Activated T-helper 2 cell treated with anti-CD3 and anti-CD28 coated beads, Interferon-gamma antibody, Interleukin-2, Interleukin-4, amounts not matched to agents 10 μg/mL and 5 μg/mL and 100 μg/mL, durations not matched to agents 14 hours and 24 hours and 36 hours (primary cell): ENCODE measurements around the gene RBP7. TPM values are rescaled to one million over a fixed set of nuclear protein-coding genes. Genes with fewer than 3 reads are reported as not detected.
A peak's percentile ranks its signal among the peaks of the same experiment; 100 is the strongest.
"Not testable (repeated sequence)": the region's sequence is repeated elsewhere in the genome, so short reads cannot be mapped to it uniquely, and the experiment has no call there.

Experiments used
- DNase-seq: peaks from one replicate; pipeline ENCODE4 v3.0.0; 2021; ENCODE audit warnings: low spot score
- H3K27ac Mint-ChIP-seq: one replicate; pipeline ENCODE4 v1.8.0; 2021; ENCODE audit warnings: mixed read lengths
- H3K27me3 Mint-ChIP-seq: one replicate; pipeline ENCODE4 v1.8.0; 2021; ENCODE audit warnings: low read depth, mixed read lengths
- H3K36me3 Mint-ChIP-seq: one replicate; pipeline ENCODE4 v1.8.0; 2021; ENCODE audit warnings: low read depth, mixed read lengths
- H3K4me1 Mint-ChIP-seq: one replicate; pipeline ENCODE4 v1.8.0; 2021; ENCODE audit warnings: low read depth, mixed read lengths
- H3K4me3 Mint-ChIP-seq: one replicate; pipeline ENCODE4 v1.8.0; 2021; ENCODE audit warnings: low read depth, mild to moderate bottlenecking, moderate library complexity, mixed read lengths
- H3K9me3 Mint-ChIP-seq: one replicate; pipeline ENCODE4 v1.8.0; 2021; ENCODE audit warnings: mixed read lengths
- intact Hi-C: fragments of 100-400 bp; cut with micrococcal nuclease; formaldehyde crosslinking; loops from one replicate; pipeline ENCODE4 v1.15.1; 2023
- total RNA-seq: library from RNA; stranded (reverse); gene quantifications from 2 replicates; pipeline ENCODE4 v1.2.3, GENCODE V29; 2022

Gene RBP7
- total RNA-seq, result not detected in 2 replicates

DNA sequence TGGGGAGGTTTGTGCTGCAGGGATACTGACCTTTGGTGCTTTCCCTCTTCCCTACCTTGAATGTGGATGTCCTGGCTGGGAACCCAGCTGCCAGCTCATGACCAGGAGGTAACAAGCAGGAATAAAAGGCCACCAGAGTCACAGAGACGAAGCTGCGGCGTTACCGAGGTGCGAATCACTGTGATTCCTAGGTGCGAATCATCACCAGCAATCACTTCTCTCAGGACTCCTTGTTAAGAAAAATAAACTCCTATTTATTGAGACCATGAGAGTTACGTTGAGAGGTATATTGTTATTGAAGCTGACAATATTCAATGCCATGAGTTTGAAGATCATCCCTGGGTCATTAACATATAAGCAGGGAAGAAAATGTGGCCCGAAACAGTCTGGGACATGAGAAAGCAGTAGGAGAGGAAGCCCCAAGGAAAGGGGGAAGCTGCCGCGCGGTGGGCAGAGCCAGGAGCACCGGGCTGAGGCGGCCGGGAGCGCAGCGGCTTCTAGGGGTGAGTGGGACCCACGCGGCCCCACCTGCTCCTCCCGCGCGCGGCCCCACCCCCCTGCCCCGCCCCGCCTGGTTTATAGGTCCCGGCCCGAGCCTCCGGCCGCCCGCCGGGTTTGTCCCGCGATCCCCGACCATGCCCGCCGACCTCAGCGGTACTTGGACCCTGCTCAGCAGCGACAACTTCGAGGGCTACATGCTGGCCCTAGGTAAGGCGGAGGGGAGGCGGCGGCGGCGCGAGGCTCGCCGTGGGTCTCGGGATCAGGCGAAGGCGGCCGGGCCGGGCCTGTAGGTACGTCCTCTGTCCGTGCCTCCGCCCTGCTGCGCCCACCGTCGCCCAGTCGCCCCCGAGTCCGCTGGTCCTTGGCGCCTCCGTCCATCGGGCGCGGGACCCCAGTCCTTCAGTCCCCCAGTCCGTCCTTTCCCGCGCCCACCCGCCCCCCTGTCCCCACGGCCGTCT, at the start of gene RBP7:
Gene RBP7 (plus strand): TSS at position 605 of the 959 bp plus-strand sequence. CDS start 31 bp downstream, at position 636.
- no peaks in the 10 kb centered on the region for H3K9me3 Mint-ChIP-seq
- no peaks in the 10 kb centered on the region for H3K36me3 Mint-ChIP-seq
- H3K27ac Mint-ChIP-seq, result no peak within 1 kb of the TSS
- intact Hi-C loops, result no loop called here
- peaks cover 7% of the 10 kb centered on the region for H3K4me1 Mint-ChIP-seq
- H3K27me3 Mint-ChIP-seq, result peaks cover 31% of the 10 kb centered on the region
- no peak for DNase-seq
- H3K4me3 Mint-ChIP-seq, result peak within 1 kb of the TSS; percentile 70

DNA sequence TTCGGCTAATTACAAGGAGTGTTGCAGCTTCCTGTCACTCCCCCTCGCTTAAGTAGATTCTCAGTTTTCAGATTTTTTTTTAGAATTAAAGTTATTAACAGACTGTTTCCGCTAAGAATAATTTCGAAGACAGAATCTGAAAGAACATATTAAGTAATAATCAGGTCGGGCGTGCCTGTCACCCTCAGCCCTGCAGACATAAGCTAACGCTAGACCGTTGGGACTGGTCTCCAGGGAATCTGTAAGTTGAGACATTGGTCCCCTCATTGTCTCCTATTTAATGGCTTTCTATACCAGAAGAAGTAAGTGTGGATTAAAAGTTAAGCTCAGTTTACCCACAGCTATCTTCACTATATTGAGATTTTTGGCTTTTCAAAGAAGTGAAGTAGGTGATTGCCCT, 39.3 kb upstream of the RBP7 start:
- Mint-ChIP-seq H3K27ac (no peak overlapping the region), H3K36me3 (no peaks in the 10 kb centered on the region), H3K4me1 (no peaks in the 10 kb centered on the region), H3K27me3 (no peaks in the 10 kb centered on the region), H3K9me3 (no peaks in the 10 kb centered on the region), H3K4me3 (no peak overlapping the region)
- DNase-seq, result no peak
- intact Hi-C loops, result no loop called here

DNA sequence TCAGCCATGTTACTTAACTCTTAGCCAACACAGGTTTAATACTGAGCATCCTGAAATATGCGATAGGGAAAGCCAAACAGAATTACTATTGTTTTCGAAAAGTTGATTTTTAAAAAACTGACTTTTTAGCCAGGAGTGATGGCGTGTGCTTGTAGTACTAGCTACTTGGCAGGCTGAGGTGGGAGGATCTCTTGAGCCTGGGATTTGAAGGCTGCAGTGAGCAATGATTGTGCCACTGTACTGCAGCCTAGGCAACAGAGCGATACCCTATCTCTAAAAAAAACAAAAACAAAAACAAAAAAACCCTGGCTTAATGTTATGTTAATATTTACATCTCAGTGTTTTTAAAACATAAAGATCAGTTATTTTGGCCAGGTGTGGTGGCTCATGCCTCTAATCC, 37.0 kb upstream of the RBP7 start:
- H3K27me3 Mint-ChIP-seq, result no peaks in the 10 kb centered on the region
- intact Hi-C loops, result no loop called here
- no peaks in the 10 kb centered on the region for H3K9me3 Mint-ChIP-seq
- DNase-seq, result no peak
- H3K27ac Mint-ChIP-seq, result no peak overlapping the region
- no peak overlapping the region for H3K4me3 Mint-ChIP-seq
- no peaks in the 10 kb centered on the region for H3K4me1 Mint-ChIP-seq
- H3K36me3 Mint-ChIP-seq, result no peaks in the 10 kb centered on the region

DNA sequence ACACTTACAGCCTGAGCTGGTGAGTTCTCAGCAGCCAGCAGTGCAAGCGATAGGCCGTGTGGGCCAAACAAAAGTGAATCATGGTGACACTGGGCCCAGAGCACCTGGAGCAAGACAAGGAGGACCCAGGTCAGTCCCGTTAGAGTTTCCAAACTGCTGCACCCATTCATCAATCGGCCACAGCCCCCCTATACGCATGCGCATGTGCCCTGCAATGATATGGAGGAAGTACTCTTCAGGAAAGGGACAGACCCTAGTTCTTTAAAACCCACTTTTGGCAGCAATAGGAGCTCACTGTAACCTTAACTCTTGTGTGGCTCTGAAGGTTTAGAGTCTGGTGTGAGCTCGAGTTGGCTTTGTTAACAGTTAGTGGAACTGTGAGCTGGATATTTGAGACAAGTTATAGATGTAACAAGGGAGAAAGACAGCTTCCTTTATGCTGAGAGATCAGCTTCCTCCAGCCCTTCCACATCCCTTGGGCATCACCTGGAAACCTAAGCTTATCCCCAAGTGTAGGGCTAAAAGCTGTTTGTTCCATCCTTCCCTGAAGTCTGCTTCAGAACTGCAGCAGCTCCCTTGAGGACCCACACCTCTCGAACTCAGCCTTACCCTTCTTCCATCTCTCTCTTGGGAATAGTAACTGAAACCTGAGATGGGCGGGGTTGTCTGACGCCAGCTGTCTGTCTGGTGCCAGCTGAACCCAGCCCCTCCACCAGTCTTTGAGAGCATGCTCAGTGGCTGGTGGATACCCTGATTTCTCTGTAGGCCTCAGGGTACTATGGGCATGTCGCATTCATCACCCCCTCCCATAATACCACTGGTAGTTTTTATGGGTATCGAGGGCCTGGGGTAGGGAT, 36.1 kb upstream of the RBP7 start:
- DNase-seq, result no peak
- Mint-ChIP-seq H3K9me3 (no peaks in the 10 kb centered on the region), H3K27me3 (no peaks in the 10 kb centered on the region), H3K4me1 (no peaks in the 10 kb centered on the region), H3K36me3 (no peaks in the 10 kb centered on the region), H3K27ac (no peak overlapping the region), H3K4me3 (no peak overlapping the region)
- intact Hi-C loops, result no loop called here

DNA sequence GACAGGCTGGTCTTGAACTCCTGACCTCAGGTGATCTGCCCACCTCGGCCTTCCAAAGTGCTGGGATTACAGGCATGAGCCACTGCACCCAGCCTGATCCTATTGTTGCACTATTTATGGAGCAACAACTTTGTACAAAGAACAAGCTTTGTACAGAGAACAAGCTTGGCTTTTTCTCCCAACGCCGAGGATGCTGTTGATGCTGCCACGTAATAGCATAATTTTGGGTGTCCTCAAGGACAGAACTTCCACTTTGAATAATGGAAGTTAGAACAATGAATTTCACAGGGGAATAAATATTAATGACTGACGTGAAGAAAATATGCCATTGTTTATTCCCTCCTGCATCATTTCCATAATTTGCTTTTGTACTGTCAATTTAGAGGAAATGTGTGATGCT, 12.8 kb upstream of the RBP7 start:
- no peak for DNase-seq
- Mint-ChIP-seq H3K27ac (no peak overlapping the region), H3K36me3 (peaks cover 9% of the 10 kb centered on the region), H3K4me3 (no peak overlapping the region), H3K9me3 (no peaks in the 10 kb centered on the region), H3K4me1 (no peaks in the 10 kb centered on the region), H3K27me3 (no peaks in the 10 kb centered on the region)
- intact Hi-C loops, result no loop called here

DNA sequence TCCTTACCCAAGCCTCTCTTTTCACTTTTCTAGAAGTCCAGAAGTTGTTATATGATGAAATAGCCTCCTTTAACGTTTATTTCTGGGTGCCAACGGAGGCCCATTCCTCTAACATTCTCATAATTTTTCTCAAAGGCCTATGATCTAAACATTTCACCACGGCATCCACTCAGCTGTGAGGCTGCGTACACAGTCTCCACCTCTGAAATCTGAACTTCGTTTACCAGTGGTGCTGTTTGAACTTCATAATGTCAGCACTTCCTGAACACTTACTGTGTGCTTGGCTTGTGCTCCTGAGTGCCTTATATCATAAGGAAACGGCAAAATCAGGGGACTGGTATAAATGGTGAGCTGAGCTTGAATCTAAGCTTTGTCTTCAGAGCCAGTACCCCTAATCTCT, 12.0 kb upstream of the RBP7 start:
- H3K27ac Mint-ChIP-seq, result no peak overlapping the region
- intact Hi-C loops, result no loop called here
- H3K36me3 Mint-ChIP-seq, result peaks cover 9% of the 10 kb centered on the region
- no peak overlapping the region for H3K4me3 Mint-ChIP-seq
- DNase-seq, result no peak
- H3K27me3 Mint-ChIP-seq, result no peaks in the 10 kb centered on the region
- H3K9me3 Mint-ChIP-seq, result no peaks in the 10 kb centered on the region
- H3K4me1 Mint-ChIP-seq, result no peaks in the 10 kb centered on the region

DNA sequence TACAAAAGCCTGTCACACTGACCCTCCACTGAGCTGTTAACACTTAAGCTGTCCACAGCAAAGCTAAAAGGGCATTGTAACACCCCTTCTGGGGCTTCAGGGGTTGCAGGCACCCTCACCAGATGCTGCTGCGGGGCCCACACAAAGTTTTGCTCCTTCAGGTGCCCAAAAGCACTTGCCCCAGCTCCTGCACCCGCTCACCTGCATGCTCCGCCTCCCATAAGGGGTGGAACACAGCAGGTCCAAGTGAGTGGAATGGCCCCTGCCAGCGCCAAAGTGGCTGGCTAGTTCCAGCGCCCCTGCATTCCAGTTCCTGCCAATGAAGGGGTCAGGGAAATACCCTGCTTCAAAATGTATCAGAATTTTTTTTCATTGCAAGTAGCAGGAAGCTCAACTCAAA, 7.3 kb upstream of the RBP7 start:
- no peak for DNase-seq
- H3K27ac Mint-ChIP-seq, result no peak overlapping the region
- H3K4me1 Mint-ChIP-seq, result no peaks in the 10 kb centered on the region

DNA sequence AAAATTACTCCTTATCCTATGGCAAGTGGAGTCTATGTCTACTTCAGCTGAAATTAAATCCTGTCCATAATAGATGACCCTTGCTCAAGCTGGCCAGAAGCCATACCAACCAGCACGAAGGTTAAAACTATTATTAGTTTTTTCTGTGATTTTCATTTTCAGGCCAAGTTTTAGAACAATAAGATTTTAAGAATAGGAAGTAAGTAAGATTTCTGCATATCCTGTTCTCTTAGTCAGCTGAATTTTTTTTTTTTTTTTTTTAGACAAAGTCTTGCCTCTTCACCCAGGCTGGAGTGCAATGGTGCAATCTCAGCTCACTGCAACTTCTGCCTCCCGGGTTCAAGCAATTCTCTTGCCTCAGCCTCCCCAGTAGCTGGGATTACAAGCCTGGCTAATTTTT, 6.1 kb upstream of the RBP7 start:
- H3K4me3 Mint-ChIP-seq, result no peak overlapping the region
- no peaks in the 10 kb centered on the region for H3K4me1 Mint-ChIP-seq
- DNase-seq, result no peak
- H3K36me3 Mint-ChIP-seq, result no peaks in the 10 kb centered on the region
- H3K9me3 Mint-ChIP-seq, result no peaks in the 10 kb centered on the region
- H3K27me3 Mint-ChIP-seq, result peaks cover 13% of the 10 kb centered on the region
- intact Hi-C loops, result no loop called here
- no peak overlapping the region for H3K27ac Mint-ChIP-seq

More for the DNA sequence above, 7.3 kb upstream of the RBP7 start:
- peaks cover 13% of the 10 kb centered on the region for H3K27me3 Mint-ChIP-seq
- H3K9me3 Mint-ChIP-seq, result no peaks in the 10 kb centered on the region
- intact Hi-C loops, result no loop called here
- no peaks in the 10 kb centered on the region for H3K36me3 Mint-ChIP-seq
- no peak overlapping the region for H3K4me3 Mint-ChIP-seq

DNA sequence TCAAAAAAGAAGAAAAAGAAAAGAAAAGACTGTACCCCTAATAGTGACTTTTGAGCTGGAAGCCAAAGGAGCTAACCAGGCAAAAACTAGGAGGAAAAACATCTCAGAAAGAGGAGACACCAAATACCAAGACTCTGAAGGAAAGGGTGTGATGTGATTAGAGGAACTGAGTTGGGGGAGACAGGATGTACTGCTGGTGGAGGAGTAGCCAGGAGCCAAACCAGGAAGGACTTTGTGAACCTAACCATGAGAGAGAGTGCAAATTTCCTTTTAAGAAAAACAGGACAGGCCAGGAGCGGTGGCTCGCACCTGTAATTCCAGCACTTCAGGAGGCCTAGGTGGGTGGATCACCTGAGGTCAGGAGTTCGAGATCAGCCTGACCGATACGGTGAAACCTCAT, 4.1 kb upstream of the RBP7 start:
- H3K4me1 Mint-ChIP-seq, result peaks cover 4% of the 10 kb centered on the region
- H3K27me3 Mint-ChIP-seq, result peaks cover 19% of the 10 kb centered on the region
- no peaks in the 10 kb centered on the region for H3K9me3 Mint-ChIP-seq
- no peak overlapping the region for H3K27ac Mint-ChIP-seq
- H3K36me3 Mint-ChIP-seq, result no peaks in the 10 kb centered on the region
- DNase-seq, result no peak
- intact Hi-C loops, result no loop called here
- H3K4me3 Mint-ChIP-seq, result no peak overlapping the region

DNA sequence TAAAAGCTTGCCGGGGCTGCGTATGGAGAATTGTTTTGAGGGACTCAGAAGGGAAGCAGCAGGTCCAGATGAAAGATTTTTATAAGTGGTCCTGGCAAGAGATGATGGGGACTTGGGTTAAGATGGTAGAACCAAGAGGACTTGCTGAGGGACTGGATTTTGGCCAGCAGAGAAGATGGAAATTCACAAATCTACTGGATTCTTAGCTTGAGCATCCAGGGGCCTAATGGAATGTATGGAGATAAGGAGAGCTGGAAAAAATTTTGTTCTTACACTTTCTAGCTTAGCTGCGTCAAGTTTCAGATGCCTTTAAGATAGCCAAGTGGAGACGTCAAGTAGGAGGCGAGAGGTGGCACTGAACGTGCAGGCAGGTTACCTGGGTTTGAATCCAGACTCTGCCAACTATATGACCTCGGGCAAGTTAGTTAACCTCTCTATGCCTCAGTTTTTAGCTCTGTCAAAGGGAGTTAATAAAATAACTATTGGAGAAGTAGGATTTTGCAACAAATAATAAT, 3.4 kb upstream of the RBP7 start:
- H3K27ac Mint-ChIP-seq, result no peak overlapping the region

DNA sequence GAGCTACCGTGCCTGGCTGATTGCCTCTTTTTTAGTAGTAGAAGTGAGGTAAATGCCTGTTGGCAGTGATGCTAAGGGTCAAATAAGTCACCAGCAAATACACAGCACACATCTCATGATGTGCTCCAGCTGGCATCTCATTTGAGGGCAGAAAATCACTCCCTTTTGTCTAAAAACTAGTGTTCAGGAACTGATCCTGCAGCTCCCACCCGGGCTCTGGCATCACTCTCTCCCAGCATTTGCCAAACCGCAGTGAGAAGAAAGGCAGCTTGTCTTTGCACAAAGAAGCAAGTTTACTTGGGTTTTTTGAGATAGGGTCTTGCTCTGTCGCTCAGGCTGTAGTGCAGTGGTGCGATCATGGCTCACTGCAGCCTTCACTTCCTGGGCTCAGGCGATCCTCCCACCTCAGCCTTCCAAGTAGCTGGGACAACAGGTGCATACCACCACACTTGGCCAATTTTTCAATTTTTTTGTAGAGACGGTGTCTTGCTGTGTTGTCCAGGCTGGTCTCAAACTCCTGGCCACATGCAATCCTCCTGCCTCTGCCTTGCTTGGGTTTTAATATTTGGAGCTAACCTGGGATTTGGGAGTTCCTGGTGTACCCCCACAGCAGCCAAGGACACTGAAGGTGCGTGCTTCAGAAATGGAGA, 4.1 kb downstream of the RBP7 start:
- Mint-ChIP-seq H3K36me3 (no peaks in the 10 kb centered on the region), H3K4me3 (no peak overlapping the region), H3K9me3 (no peaks in the 10 kb centered on the region), H3K4me1 (peaks cover 7% of the 10 kb centered on the region), H3K27me3 (peaks cover 28% of the 10 kb centered on the region), H3K27ac (no peak overlapping the region)
- DNase-seq, result no peak
- intact Hi-C loops, result no loop called here

More for the DNA sequence above, 3.4 kb upstream of the RBP7 start:
- H3K4me3 Mint-ChIP-seq, result no peak overlapping the region
- intact Hi-C loops, result no loop called here
- DNase-seq, result no peak
- peaks cover 4% of the 10 kb centered on the region for H3K4me1 Mint-ChIP-seq
- peaks cover 25% of the 10 kb centered on the region for H3K27me3 Mint-ChIP-seq
- no peaks in the 10 kb centered on the region for H3K9me3 Mint-ChIP-seq
- H3K36me3 Mint-ChIP-seq, result no peaks in the 10 kb centered on the region

DNA sequence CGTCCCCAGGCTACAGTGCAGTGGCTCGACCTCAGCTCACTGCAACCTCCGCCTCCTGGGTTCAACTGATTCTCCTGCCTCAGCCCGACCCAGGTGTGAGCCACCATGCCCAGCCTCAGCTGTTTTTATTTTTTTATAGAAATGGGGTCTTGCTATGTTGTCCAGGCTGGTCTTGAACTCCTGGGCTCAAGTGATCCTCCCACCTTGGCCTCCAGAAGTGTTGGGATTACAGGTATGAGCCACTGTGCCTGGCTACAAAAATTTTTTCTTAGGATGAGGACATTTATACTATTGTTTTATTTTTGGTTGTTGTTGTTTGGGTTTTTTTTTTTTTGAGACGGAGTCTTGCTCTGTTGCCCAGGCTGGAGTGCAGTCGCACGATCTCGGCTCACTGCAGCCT, 8.2 kb downstream of the RBP7 start:
- H3K27me3 Mint-ChIP-seq, result peaks cover 11% of the 10 kb centered on the region
- H3K27ac Mint-ChIP-seq, H3K4me3 Mint-ChIP-seq, H3K9me3 Mint-ChIP-seq, intact Hi-C loops, H3K4me1 Mint-ChIP-seq, DNase-seq, H3K36me3 Mint-ChIP-seq: not testable (repeated sequence)
